ENCODE measurements around the gene SPTA1.

GRCh38 chr1:158600735-158601134 lies 85.8 kb downstream of the SPTA1 start:
- TF ChIP-seq FOXJ3 (CRISPR knock-in tag; IDR thresholded peaks at IDR 0.05; ENCODE audit: borderline replicate concordance), result no peak
- TF ChIP-seq CREM (CRISPR knock-in tag; IDR thresholded peaks at IDR 0.05), result no peak
- no peak for TF ChIP-seq MAX (CRISPR knock-in tag; IDR thresholded peaks at IDR 0.05)
